SK-N-MC (cell line): Measurements from ENCODE around the gene MGAT5.

Experiments
- DNase-seq: peaks from one replicate; pipeline ENCODE4 v3.0.0-alpha.2; 2011; ENCODE audit warnings: low read depth, low spot score
- H3K27ac ChIP-seq: fragments of 200-600 bp; sonication (generic); 2 replicates; pipeline ENCODE4 v1.5.1; 2016; ENCODE audit warnings: mixed run types
- H3K36me3 ChIP-seq: fragments of 200-600 bp; sonication (generic); 2 replicates; pipeline ENCODE4 v1.6.1; 2017; ENCODE audit warnings: antibody characterized with exemption, low read length, mixed read lengths; ENCODE audit not compliant: insufficient read depth
- H3K4me3 ChIP-seq: fragments of 200-600 bp; sonication (generic); 2 replicates; pipeline ENCODE4 v1.5.1; 2016
- H3K9ac ChIP-seq: fragments of 200-600 bp; sonication (generic); 2 replicates; pipeline ENCODE4 v1.8.0; 2017; ENCODE audit warnings: mixed run types, mixed read lengths; ENCODE audit not compliant: insufficient read length
- H3K9me3 ChIP-seq: fragments of 200-600 bp; sonication (generic); 2 replicates; pipeline ENCODE4 v1.6.1; 2017; ENCODE audit warnings: low read depth, mild to moderate bottlenecking, antibody characterized with exemption, low read length, moderate library complexity, mixed read lengths
- EZH2 ChIP-seq: fragments of 200-600 bp; sonication (generic); IDR thresholded peaks from one replicate; pipeline ENCODE4 v1.6.1; 2017; ENCODE audit warnings: antibody characterized with exemption
- FOXP2 ChIP-seq: optimal IDR thresholded peaks from 2 replicates; pipeline ENCODE3; 2011; ENCODE audit warnings: mild to moderate bottlenecking, moderate library complexity; ENCODE audit not compliant: insufficient read depth; ENCODE audit errors: extremely low read length, control extremely low read depth
- POLR2AphosphoS5 ChIP-seq: IDR thresholded peaks from 2 replicates; pipeline ENCODE4 v1.6.1; 2012; ENCODE audit warnings: mild to moderate bottlenecking, low read depth, low read length, borderline replicate concordance

MGAT5 gene

DNA sequence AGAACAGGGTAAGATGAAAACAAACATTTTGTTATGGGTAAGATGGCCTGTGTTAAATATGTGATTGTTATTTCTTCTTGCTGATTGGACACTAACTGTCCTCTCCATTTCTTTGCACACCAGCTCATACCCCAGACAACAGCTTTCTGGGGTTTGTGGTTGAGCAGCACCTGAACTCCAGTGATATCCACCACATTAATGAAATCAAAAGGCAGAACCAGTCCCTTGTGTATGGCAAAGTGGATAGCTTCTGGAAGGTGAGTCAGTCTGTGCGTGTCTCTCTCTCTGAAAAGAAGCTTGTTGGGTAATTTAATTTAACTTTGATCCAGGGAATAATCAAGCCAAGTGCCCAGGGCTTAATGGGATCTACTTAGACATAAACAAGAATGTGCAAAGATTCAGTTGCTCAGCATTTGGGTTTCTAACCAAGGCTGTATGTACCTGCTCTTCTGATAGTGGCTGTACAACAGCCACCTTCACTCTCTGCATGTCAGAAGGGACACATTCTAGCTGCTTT is 108.3 kb downstream of the MGAT5 start:
- H3K4me3 ChIP-seq: no peak overlapping the region
- H3K27ac ChIP-seq: no peak overlapping the region
- H3K36me3 ChIP-seq: no peaks in the 10 kb centered on the region
- no peaks in the 10 kb centered on the region for H3K9me3 ChIP-seq
- H3K9ac ChIP-seq: no peak overlapping the region
- DNase-seq: no peak
- TF ChIP-seq POLR2AphosphoS5 (no peak), EZH2 (no peak), FOXP2 (no peak)

DNA sequence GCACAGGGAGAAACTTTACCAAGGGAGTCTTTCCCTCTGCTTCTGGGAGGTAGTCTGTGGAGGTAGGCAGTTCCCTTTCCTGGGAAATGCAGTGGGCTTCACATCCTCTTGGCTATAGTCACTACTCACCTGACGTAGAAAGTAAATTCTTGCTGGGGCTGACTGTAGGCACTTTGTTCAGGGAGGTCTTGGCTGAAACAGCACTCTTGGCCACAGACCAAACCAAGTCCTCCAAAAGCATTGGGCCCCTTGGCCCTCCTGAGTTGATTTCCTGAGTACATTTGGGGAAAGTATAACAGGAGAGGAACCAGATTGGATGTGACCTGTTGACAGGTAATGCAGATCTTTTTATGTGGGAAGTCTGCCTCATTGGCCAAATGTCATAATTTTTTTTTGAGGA is 108.9 kb downstream of the MGAT5 start:
- DNase-seq: no peak
- TF ChIP-seq POLR2AphosphoS5 (no peak), FOXP2 (no peak), EZH2 (no peak)
- Histone ChIP-seq H3K9me3 (no peaks in the 10 kb centered on the region), H3K4me3 (no peak overlapping the region), H3K36me3 (no peaks in the 10 kb centered on the region), H3K27ac (no peak overlapping the region), H3K9ac (no peak overlapping the region)

DNA sequence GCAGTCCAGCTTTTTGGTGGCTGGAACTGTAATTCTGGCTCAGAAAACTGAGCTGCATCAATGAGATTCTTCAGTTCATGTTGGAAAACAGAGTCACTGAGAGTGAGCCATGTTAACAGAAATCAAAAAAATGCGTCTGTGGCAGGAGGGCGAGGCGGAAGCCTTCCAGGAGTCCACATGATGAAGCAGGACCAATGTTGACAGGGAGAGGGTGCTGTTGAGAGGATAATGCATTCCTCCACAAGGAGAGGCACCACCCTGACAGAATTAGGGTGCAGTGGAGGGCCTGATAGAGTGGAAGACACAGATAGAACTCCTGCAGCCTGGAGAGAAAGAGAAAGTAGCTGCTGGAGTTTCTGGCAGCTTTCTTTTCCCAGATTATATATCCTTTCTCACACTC is 111.5 kb downstream of the MGAT5 start:
- no peak for TF ChIP-seq POLR2AphosphoS5
- TF ChIP-seq EZH2: no peak
- TF ChIP-seq FOXP2: no peak
- no peak overlapping the region for H3K27ac ChIP-seq
- no peak overlapping the region for H3K9ac ChIP-seq
- DNase-seq: no peak
- H3K4me3 ChIP-seq: no peak overlapping the region
- H3K9me3 ChIP-seq: no peaks in the 10 kb centered on the region
- H3K36me3 ChIP-seq: no peaks in the 10 kb centered on the region

DNA sequence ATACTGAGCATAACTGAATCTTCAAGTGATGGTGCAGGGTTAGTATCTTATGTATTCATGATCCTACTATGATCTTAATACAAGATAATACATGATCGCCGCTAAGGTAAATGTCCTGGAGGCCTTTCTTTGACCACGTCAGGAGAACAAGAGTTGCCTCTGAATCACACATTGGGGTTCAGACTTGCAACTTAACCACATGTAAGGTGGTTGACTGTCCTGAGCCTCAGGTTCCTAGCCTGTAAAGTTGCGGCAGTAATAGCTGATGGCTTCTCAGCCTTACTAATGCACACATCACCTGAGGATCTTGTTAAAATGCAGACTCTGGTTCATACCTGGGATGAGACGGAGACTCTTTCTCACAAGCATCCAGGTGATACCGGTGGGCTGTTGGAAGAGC is 112.5 kb downstream of the MGAT5 start:
- Histone ChIP-seq H3K27ac (no peak overlapping the region), H3K9ac (no peak overlapping the region), H3K36me3 (no peaks in the 10 kb centered on the region), H3K4me3 (no peak overlapping the region), H3K9me3 (no peaks in the 10 kb centered on the region)
- DNase-seq: no peak
- TF ChIP-seq EZH2: no peak
- no peak for TF ChIP-seq POLR2AphosphoS5

DNA sequence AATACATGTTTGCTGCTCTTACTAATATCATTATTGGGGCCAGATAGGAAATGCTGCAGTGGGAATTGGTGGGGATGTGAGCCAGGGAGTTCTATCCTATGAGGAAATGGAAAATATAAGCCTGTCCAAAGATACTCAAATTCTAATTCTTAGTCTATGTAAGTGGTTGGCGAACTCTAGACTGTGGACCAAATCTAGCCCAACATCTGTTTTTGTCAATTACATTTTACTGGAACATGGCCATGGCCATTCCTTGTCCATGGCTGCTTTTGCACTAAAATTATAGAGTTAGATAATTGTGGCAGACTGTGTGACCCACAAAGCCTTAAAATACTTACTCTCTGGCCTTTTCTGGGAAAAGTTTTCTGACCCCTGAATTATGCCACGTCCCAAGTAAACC is 113.3 kb downstream of the MGAT5 start:
- H3K36me3 ChIP-seq: no peaks in the 10 kb centered on the region
- no peak for TF ChIP-seq POLR2AphosphoS5
- no peak for TF ChIP-seq EZH2
- TF ChIP-seq FOXP2: no peak
- H3K9ac ChIP-seq: no peak overlapping the region
- H3K27ac ChIP-seq: no peak overlapping the region
- no peaks in the 10 kb centered on the region for H3K9me3 ChIP-seq
- H3K4me3 ChIP-seq: no peak overlapping the region
- DNase-seq: no peak

DNA sequence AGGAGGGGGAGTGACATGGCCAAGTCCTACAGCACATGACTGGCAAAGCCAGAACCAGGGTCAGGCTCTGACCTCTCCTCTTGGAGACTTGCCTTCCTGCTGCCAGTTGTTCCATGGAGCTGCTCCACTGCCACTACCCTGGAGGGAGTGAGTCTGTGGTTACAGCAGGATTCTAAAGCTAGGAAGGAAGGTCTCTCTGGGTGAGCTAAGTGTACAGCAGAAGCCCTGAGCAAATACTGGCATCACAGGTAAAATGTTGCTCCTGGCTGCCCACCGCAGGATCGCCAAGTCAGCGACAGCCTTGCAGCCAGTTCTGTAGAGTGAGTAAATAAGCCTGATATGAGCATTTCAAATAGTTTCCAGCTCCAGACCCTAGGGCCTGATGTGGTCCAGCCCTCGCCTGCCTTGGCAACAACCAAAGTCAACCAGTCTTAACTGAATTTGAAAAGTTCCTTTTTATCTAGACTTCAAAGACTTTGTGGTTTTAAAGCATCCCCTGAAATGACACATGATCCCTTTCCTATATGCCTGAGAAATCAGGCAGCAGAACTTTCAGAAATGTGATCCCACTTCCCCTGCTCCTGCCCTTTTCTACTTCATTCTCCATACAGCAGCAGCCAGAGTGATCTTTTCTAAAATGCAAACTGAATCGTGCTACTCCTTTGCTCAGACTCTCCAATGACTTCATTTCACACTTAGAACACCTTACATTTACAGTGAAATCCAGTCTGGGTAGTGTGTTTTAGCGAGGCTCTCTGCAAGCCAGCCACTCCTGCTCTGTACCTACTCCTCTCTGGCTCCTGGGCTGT is 114.3 kb downstream of the MGAT5 start:
- no peak for DNase-seq
- no peak overlapping the region for H3K9ac ChIP-seq
- no peak for TF ChIP-seq POLR2AphosphoS5
- no peak for TF ChIP-seq FOXP2
- TF ChIP-seq EZH2: no peak

DNA sequence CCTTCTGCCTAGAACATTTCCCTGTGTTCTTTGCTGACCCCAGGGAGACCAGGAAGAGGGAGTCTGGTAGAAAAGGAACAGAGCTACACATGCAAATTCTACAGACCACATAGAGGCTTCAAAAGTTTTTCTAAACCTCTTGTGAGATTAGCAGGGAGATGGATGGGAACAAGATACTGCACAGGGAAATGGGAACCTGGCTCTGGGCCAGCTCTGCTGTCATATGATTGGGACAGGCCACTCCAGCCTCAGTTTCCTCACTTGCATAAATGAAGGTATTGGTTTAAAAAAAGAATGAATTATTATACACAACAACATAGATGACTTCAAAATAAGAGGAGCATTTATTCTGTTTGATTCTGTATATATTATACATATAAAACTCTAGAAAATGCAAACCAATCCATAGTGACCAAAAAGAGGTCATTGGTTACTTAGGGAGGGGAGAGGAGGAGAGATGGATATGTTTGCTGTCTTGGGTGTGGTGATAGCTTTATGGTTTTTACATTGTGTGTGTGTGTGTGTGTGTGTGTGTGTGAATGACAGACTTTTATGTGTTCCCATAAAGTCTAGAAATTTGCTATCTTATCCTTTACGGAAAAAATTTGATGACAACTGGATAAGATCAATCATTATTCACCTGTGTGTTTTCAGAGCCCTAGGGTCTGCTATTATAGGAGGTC is 115.5 kb downstream of the MGAT5 start:
- no peak overlapping the region for H3K4me3 ChIP-seq
- no peaks in the 10 kb centered on the region for H3K9me3 ChIP-seq
- H3K36me3 ChIP-seq: no peaks in the 10 kb centered on the region
- no peak for DNase-seq
- no peak overlapping the region for H3K27ac ChIP-seq
- no peak overlapping the region for H3K9ac ChIP-seq
- TF ChIP-seq POLR2AphosphoS5 (no peak), EZH2 (no peak), FOXP2 (no peak)

More for the DNA sequence above, 114.3 kb downstream of the MGAT5 start:
- Histone ChIP-seq H3K36me3 (no peaks in the 10 kb centered on the region), H3K4me3 (no peak overlapping the region), H3K27ac (no peak overlapping the region), H3K9me3 (no peaks in the 10 kb centered on the region)

DNA sequence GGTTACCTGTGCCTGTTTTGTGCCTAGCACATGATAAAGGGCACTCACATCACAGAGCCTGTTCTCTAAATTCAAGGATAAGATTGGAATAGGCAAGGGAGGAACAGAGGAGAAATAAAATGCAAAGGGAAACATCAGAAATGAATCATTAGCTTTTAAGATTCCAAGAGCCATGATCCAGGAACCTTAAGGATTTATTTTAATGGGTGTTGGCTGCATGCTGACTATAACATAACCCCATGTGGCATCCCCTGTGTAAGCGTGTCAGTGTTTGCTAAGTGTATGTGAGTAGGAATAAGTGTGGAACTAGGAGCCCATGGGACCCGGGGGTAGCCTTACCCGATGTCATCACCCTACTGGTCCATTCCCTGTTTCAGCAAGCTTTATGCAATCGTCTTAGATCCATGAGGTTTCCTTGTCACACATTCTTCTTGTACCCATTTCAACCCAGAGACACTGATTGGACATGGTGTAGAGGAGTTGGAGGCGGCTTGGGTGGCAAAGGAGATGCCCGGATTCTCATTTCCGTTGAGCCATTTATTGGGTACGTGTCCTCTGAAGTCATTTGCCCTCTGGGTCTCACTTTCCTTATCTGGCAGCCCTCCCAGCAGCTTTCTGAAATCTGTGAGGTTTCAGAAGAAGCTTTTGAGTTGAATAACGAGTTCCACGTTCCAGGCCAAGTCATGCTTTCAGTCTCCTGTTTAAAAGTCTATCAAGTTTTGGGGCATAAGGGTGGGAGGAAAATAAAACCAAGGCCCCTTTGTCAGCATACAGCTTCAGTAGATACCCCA is 117.0 kb downstream of the MGAT5 start:
- no peak overlapping the region; the same call in 1 of the 2 replicates for H3K27ac ChIP-seq
- H3K9ac ChIP-seq: no peak overlapping the region
- DNase-seq: no peak
- TF ChIP-seq POLR2AphosphoS5: no peak
- TF ChIP-seq EZH2: no peak
- TF ChIP-seq FOXP2: no peak
- H3K4me3 ChIP-seq: no peak overlapping the region
- H3K9me3 ChIP-seq: no peaks in the 10 kb centered on the region
- H3K36me3 ChIP-seq: no peaks in the 10 kb centered on the region
